ENCODE results near the gene CIC. TPM values are rescaled to one million over a fixed set of nuclear protein-coding genes. Genes with fewer than 3 reads are reported as not detected.

The CIC gene
- total RNA-seq, 4 donors from 2014 or later, result 31.4 to 69.4 (median 49.0) TPM

DNA sequence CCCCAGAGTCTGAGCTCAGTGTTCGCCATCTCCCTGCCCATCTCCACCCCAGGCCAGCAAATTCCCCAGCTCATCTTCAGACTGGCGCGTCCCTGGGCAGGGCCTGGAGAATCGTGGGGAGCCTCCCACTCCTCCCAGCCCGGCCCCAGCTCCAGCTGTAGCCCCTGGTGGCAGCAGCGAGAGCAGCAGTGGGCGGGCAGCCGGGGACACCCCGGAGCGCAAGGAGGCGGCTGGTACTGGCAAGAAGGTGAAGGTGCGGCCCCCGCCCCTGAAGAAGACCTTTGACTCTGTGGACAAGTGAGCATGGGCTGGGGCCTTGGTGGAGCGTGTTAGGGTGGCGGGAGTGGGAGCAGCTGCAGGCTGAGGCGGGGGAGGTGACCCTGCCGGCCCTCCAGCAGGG is 24.5 kb downstream of the CIC start:
- H3K36me3 ChIP-seq, result peaks cover 0 to 70% of the 10 kb centered on the region in 2 donors
- no peaks in the 10 kb centered on the region for H3K9me3 ChIP-seq
- H3K4me1 ChIP-seq, result peaks cover 0 to 20% (median 0%) of the 10 kb centered on the region in 3 donors
- H3K27me3 ChIP-seq, result no peaks in the 10 kb centered on the region
- no peak for ATAC-seq
- 67% methylated on average over 3 of the region's 17 CpGs; no CpG with 5 or more reads in 1 of the 2 donors for WGBS, 2 donors (ENCODE audit: low coverage in 1 of 2)
- no peak overlapping the region for H3K27ac ChIP-seq
- TF ChIP-seq POLR2A (IDR thresholded peaks at IDR 0.05), result no peak
- TF ChIP-seq, protein P1, sequence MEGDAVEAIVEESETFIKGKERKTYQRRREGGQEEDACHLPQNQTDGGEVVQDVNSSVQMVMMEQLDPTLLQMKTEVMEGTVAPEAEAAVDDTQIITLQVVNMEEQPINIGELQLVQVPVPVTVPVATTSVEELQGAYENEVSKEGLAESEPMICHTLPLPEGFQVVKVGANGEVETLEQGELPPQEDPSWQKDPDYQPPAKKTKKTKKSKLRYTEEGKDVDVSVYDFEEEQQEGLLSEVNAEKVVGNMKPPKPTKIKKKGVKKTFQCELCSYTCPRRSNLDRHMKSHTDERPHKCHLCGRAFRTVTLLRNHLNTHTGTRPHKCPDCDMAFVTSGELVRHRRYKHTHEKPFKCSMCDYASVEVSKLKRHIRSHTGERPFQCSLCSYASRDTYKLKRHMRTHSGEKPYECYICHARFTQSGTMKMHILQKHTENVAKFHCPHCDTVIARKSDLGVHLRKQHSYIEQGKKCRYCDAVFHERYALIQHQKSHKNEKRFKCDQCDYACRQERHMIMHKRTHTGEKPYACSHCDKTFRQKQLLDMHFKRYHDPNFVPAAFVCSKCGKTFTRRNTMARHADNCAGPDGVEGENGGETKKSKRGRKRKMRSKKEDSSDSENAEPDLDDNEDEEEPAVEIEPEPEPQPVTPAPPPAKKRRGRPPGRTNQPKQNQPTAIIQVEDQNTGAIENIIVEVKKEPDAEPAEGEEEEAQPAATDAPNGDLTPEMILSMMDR (IDR thresholded peaks at IDR 0.05), result peak in 1 of 4 experiments; percentile 5
- H3K4me3 ChIP-seq, result no peak overlapping the region

GRCh38 chr19:42293948-42294347 is 24.9 kb downstream of the CIC start:
- peaks cover 0 to 66% of the 10 kb centered on the region in 2 donors for H3K36me3 ChIP-seq
- no peak overlapping the region for H3K4me3 ChIP-seq

GRCh38 chr19:42294471-42295137 is 25.6 kb downstream of the CIC start:
- Histone ChIP-seq H3K4me3 (no peak overlapping the region), H3K27me3 (no peaks in the 10 kb centered on the region), H3K4me1 (peaks cover 0 to 20% (median 0%) of the 10 kb centered on the region in 3 donors), H3K36me3 (peaks cover 0 to 59% of the 10 kb centered on the region in 2 donors), H3K27ac (no peak overlapping the region), H3K9me3 (no peaks in the 10 kb centered on the region)
- ATAC-seq, result no peak
- TF ChIP-seq POLR2AphosphoS5 (IDR thresholded peaks at IDR 0.05) (no peak), EP300 (IDR thresholded peaks at IDR 0.05) (no peak), POLR2A (IDR thresholded peaks at IDR 0.05) (no peak)
- TF ChIP-seq, protein P1 (IDR thresholded peaks at IDR 0.05), result no peak
- WGBS, 2 donors (ENCODE audit: low coverage in 1 of 2), result 64% methylated on average over 3 of the region's 24 CpGs; no CpG with 5 or more reads in 1 of the 2 donors

More at GRCh38 chr19:42293948-42294347, 24.9 kb downstream of the CIC start:
- no peak for ATAC-seq
- H3K27ac ChIP-seq, result no peak overlapping the region
- H3K9me3 ChIP-seq, result no peaks in the 10 kb centered on the region
- no peak for TF ChIP-seq EP300 (IDR thresholded peaks at IDR 0.05)
- no peak for TF ChIP-seq POLR2A (IDR thresholded peaks at IDR 0.05)
- TF ChIP-seq, protein P1 (IDR thresholded peaks at IDR 0.05), result no peak
- TF ChIP-seq POLR2AphosphoS5 (IDR thresholded peaks at IDR 0.05), result no peak
- H3K4me1 ChIP-seq, result peaks cover 0 to 20% (median 0%) of the 10 kb centered on the region in 3 donors
- 50% methylated on average over 4 of the region's 15 CpGs; no CpG with 5 or more reads in 1 of the 2 donors for WGBS, 2 donors (ENCODE audit: low coverage in 1 of 2)
- H3K27me3 ChIP-seq, result no peaks in the 10 kb centered on the region

DNA sequence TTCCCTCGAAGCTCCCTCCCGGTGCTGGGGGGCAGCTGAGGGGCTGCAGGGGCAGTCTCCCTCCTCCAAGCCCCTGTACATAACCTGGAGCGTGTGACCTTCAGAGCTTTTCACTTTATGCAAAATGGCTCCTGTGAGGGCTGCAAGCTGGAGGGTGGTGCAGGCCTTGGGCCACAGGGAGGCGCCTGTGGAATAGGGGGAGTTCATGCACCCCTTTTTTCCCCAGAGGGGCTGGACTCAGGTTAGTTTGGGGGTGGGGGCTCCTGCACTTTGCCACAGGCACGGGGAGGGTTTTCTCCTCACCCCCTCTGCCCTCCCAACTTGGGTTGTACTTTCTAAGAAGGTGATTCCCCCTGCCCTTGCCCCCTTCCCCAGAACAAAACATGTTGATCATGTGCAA is 26.3 kb downstream of the CIC start:
- peaks cover 0 to 20% (median 0%) of the 10 kb centered on the region in 3 donors for H3K4me1 ChIP-seq
- H3K9me3 ChIP-seq, result no peaks in the 10 kb centered on the region
- no peak overlapping the region for H3K4me3 ChIP-seq
- no peaks in the 10 kb centered on the region for H3K27me3 ChIP-seq
- H3K27ac ChIP-seq, result no peak overlapping the region
- ATAC-seq, result no peak
- WGBS, 2 donors (ENCODE audit: low coverage in 1 of 2), result 57% methylated on average over 1 of the region's 5 CpGs; no CpG with 5 or more reads in 1 of the 2 donors
- TF ChIP-seq POLR2A (IDR thresholded peaks at IDR 0.05) (no peak), EP300 (IDR thresholded peaks at IDR 0.05) (no peak)
- TF ChIP-seq, protein P1 (IDR thresholded peaks at IDR 0.05), result no peak
- H3K36me3 ChIP-seq, result peaks cover 0 to 52% of the 10 kb centered on the region in 2 donors
